ENCODE data around the gene IRAK1BP1.
"Not testable (repeated sequence)": the region's sequence is repeated elsewhere in the genome, so short reads cannot be mapped to it uniquely, and the experiment has no call there.

DNA sequence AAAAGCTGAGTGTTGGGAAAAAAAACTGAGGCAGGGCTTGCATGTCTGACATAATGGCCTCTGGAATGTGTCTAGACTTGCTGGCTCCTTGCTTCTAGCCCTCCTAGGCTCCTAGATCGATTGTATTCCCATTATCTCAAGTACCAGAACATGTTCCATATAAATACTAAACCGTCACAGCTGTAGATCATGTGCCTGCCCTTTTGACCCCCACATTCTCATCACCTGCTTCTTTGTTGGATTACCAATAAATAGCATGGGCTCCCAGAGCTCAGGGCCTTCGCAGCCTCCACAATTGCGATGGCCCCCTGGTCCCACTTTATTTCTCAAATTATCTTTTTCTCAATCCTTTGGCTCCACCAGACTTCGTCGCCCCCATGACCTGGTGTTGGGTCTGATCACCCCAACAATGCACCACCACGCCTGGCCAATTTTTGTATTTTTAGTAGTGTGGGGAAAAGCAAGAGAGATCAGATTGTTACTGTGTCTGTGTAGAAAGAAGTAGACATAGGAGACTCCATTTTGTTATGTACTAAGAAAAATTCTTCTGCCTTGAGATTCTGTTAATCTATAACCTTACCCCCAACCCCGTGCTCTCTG lies 8.9 kb upstream of the IRAK1BP1 start:
- TF ChIP-seq, protein P1, sequence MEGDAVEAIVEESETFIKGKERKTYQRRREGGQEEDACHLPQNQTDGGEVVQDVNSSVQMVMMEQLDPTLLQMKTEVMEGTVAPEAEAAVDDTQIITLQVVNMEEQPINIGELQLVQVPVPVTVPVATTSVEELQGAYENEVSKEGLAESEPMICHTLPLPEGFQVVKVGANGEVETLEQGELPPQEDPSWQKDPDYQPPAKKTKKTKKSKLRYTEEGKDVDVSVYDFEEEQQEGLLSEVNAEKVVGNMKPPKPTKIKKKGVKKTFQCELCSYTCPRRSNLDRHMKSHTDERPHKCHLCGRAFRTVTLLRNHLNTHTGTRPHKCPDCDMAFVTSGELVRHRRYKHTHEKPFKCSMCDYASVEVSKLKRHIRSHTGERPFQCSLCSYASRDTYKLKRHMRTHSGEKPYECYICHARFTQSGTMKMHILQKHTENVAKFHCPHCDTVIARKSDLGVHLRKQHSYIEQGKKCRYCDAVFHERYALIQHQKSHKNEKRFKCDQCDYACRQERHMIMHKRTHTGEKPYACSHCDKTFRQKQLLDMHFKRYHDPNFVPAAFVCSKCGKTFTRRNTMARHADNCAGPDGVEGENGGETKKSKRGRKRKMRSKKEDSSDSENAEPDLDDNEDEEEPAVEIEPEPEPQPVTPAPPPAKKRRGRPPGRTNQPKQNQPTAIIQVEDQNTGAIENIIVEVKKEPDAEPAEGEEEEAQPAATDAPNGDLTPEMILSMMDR (IDR thresholded peaks at IDR 0.05) = not testable (repeated sequence)
- not testable (repeated sequence) for TF ChIP-seq POLR2A (IDR thresholded peaks at IDR 0.05)

Data from testis (tissue), 2 donors.